OCI-LY7 (cell line): ENCODE measurements around the gene POC1A. TPM values are rescaled to one million over a fixed set of nuclear protein-coding genes. Genes with fewer than 3 reads are reported as not detected.

Source experiments
- BruUV-seq: library from RNA; stranded (reverse); fragments of 400-500 nt; replicated peaks from 2 replicates; lab custom pipeline; 2021; lab: Mats Ljungman, UMichigan
- CTCF ChIA-PET: fragments of 300-600 bp; sonication (Branson Sonifier 250); formaldehyde crosslinking; loops from one replicate; lab custom pipeline; 2022; ENCODE audit warnings: antibody characterized with exemption; ENCODE audit not compliant: unreplicated experiment; lab: Charles Lee
- POLR2A ChIA-PET: fragments of 300-600 bp; sonication (Branson Sonifier 250); formaldehyde crosslinking; loops from one replicate; lab custom pipeline; 2022; ENCODE audit warnings: antibody characterized with exemption; lab: Charles Lee
- DNase-seq: peaks from one replicate; pipeline ENCODE4 v3.0.0-alpha.2; 2015; ENCODE audit warnings: low spot score
- H2AFZ ChIP-seq: fragments of 200-600 bp; sonication (generic), shearing (Covaris generic); 2 replicates; pipeline ENCODE4 v1.6.1; 2014; ENCODE audit warnings: mild to moderate bottlenecking, antibody characterized with exemption, low read length, moderate library complexity
- H3K27ac ChIP-seq: fragments of 200-600 bp; sonication (generic); 2 replicates; pipeline ENCODE4 v1.5.1; 2014; ENCODE audit warnings: mixed run types, low read depth, mild to moderate bottlenecking, moderate library complexity, low read length, inconsistent platforms; ENCODE audit not compliant: poor library complexity, severe bottlenecking
- H3K36me3 ChIP-seq: fragments of 200-600 bp; sonication (generic); 2 replicates; pipeline ENCODE4 v1.6.1; 2014; ENCODE audit warnings: mild to moderate bottlenecking, antibody characterized with exemption, low read length, moderate library complexity, mixed read lengths; ENCODE audit not compliant: insufficient read depth
- H3K4me1 ChIP-seq: fragments of 200-600 bp; sonication (generic); 2 replicates; pipeline ENCODE4 v1.5.1; 2014; ENCODE audit warnings: mild to moderate bottlenecking, low read length; ENCODE audit not compliant: insufficient read depth, poor library complexity, severe bottlenecking
- H3K4me2 ChIP-seq: fragments of 200-600 bp; sonication (generic); 2 replicates; pipeline ENCODE4 v1.6.1; 2014; ENCODE audit warnings: mild to moderate bottlenecking, low read length
- H3K4me3 ChIP-seq: fragments of 200-600 bp; sonication (generic); 2 replicates; pipeline ENCODE4 v1.5.1; 2014; ENCODE audit warnings: mild to moderate bottlenecking, low read depth, low read length; ENCODE audit not compliant: poor library complexity, severe bottlenecking
- H3K79me2 ChIP-seq: fragments of 200-600 bp; sonication (generic); 2 replicates; pipeline ENCODE4 v1.6.1; 2016; ENCODE audit warnings: low read depth, mild to moderate bottlenecking, low read length, moderate library complexity, mixed read lengths; ENCODE audit not compliant: insufficient read depth
- H3K9me2 ChIP-seq: fragments of 200-600 bp; sonication (generic); 2 replicates; pipeline ENCODE4 v1.6.1; 2016; ENCODE audit warnings: mild to moderate bottlenecking, low read length, mixed read lengths; ENCODE audit not compliant: insufficient read depth
- H3K9me3 ChIP-seq: fragments of 200-600 bp; sonication (generic); 2 replicates; pipeline ENCODE4 v1.6.1; 2014; ENCODE audit warnings: mild to moderate bottlenecking, mixed run types, low read length, mixed read lengths
- H4K20me1 ChIP-seq: fragments of 200-600 bp; sonication (generic); 2 replicates; pipeline ENCODE4 v1.6.1; 2014; ENCODE audit warnings: mild to moderate bottlenecking, antibody characterized with exemption, low read length, moderate library complexity, mixed read lengths; ENCODE audit not compliant: insufficient read depth
- CTCF ChIP-seq: fragments of 200-600 bp; sonication (generic); conservative IDR thresholded peaks from 2 replicates; pipeline ENCODE4 v1.5.1; 2014; ENCODE audit warnings: mild to moderate bottlenecking, antibody characterized with exemption, low read length, moderate library complexity, mixed read lengths
- EZH2phosphoT487 ChIP-seq: fragments of 200-600 bp; sonication (generic); IDR thresholded peaks from 2 replicates; pipeline ENCODE4 v1.6.1; 2018; ENCODE audit warnings: low read depth, borderline replicate concordance, mild to moderate bottlenecking, mixed run types, antibody characterized with exemption, low read length, moderate library complexity, mixed read lengths
- intact Hi-C: fragments of 100-400 bp; cut with micrococcal nuclease; formaldehyde crosslinking; loops from one replicate; pipeline ENCODE4 v1.10.0; 2022; ENCODE audit not compliant: unreplicated experiment
- total RNA-seq, 2 experiments: library from RNA; depleted of rRNA in 1 of 2; stranded (reverse); fragments of >200 nt in 1 of 2; shearing (Covaris generic) in 1 of 2; gene quantifications; 2 replicates each; pipeline ENCODE4 v1.2.3, GENCODE V29; 2014 to 2022

Gene POC1A
- total RNA-seq, 2 experiments from 2014 or later: 40.0 to 41.0 TPM

GRCh38 chr3:52067526-52067925, 86.7 kb downstream of the POC1A start:
- CTCF ChIA-PET: no interaction called here
- intact Hi-C loops: no loop called here

GRCh38 chr3:52067046-52067445, 87.2 kb downstream of the POC1A start:
- intact Hi-C loops: no loop called here
- no peak overlapping the region for H3K4me2 ChIP-seq
- H3K79me2 ChIP-seq: no peaks in the 10 kb centered on the region
- no peak overlapping the region for H3K27ac ChIP-seq
- DNase-seq: no peak
- no peak overlapping the region for H3K4me3 ChIP-seq
- ChIA-PET CTCF (no interaction called here), POLR2A (no interaction called here)
- H3K9me3 ChIP-seq: no peaks in the 10 kb centered on the region
- H4K20me1 ChIP-seq: no peaks in the 10 kb centered on the region
- no peaks in the 10 kb centered on the region for H3K36me3 ChIP-seq
- TF ChIP-seq CTCF (no peak), EZH2phosphoT487 (no peak)
- no TSS peak for BruUV-seq
- H2AFZ ChIP-seq: no peak overlapping the region
- H3K9me2 ChIP-seq: no peaks in the 10 kb centered on the region
- H3K4me1 ChIP-seq: peaks cover 7% of the 10 kb centered on the region

More at GRCh38 chr3:52067526-52067925, 86.7 kb downstream of the POC1A start:
- no peak for DNase-seq
- H3K36me3 ChIP-seq: no peaks in the 10 kb centered on the region
- no peak overlapping the region for H3K27ac ChIP-seq
- TF ChIP-seq CTCF: no peak
- TF ChIP-seq EZH2phosphoT487: no peak
- POLR2A ChIA-PET: no interaction called here
- H4K20me1 ChIP-seq: no peaks in the 10 kb centered on the region
- H3K4me3 ChIP-seq: no peak overlapping the region
- H3K9me3 ChIP-seq: no peaks in the 10 kb centered on the region
- H3K4me2 ChIP-seq: no peak overlapping the region
- H3K4me1 ChIP-seq: peaks cover 2% of the 10 kb centered on the region
- no peaks in the 10 kb centered on the region for H3K9me2 ChIP-seq
- H3K79me2 ChIP-seq: no peaks in the 10 kb centered on the region
- no TSS peak for BruUV-seq
- no peak overlapping the region for H2AFZ ChIP-seq

GRCh38 chr3:52065264-52065756, 88.9 kb downstream of the POC1A start:
- H3K9me2 ChIP-seq: no peaks in the 10 kb centered on the region
- H3K36me3 ChIP-seq: no peaks in the 10 kb centered on the region
- DNase-seq: no peak
- no peak overlapping the region for H3K4me3 ChIP-seq
- H3K27ac ChIP-seq: no peak overlapping the region
- BruUV-seq: no TSS peak
- no peaks in the 10 kb centered on the region for H3K9me3 ChIP-seq
- POLR2A ChIA-PET: no interaction called here
- no peak overlapping the region for H2AFZ ChIP-seq
- intact Hi-C loops: no loop called here
- no peak overlapping the region for H3K4me2 ChIP-seq
- H4K20me1 ChIP-seq: no peaks in the 10 kb centered on the region
- peaks cover 7% of the 10 kb centered on the region for H3K4me1 ChIP-seq
- no peak for TF ChIP-seq EZH2phosphoT487
- no peak for TF ChIP-seq CTCF
- no peaks in the 10 kb centered on the region for H3K79me2 ChIP-seq
- CTCF ChIA-PET: no interaction called here
